RPMI8226 (cell line): Measurements from ENCODE around the gene NPHP4.
"Not testable (repeated sequence)": the region's sequence is repeated elsewhere in the genome, so short reads cannot be mapped to it uniquely, and the experiment has no call there.

Experiments used
- DNase-seq: peaks from one replicate; pipeline ENCODE4 v3.0.0-alpha.2; 2015

Gene NPHP4

DNA sequence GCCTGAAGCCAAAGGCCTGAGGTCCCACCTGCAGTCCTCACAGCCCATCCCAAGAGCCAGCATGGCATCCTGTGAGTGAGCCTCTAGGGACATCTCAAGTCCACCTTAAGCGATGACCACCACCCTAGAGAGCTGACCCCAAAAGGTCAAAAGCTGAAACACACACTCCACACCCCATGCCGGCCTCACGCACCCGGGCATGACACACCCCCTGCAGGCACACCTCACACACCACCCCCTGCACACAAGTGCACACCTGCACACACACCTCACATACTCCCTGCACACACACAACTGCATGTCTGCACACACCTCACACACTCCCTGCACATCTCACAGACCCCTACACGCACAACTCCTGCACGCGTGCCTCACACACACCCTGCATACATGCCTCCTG, 118.7 kb downstream of the NPHP4 start:
- no peak for DNase-seq

DNA sequence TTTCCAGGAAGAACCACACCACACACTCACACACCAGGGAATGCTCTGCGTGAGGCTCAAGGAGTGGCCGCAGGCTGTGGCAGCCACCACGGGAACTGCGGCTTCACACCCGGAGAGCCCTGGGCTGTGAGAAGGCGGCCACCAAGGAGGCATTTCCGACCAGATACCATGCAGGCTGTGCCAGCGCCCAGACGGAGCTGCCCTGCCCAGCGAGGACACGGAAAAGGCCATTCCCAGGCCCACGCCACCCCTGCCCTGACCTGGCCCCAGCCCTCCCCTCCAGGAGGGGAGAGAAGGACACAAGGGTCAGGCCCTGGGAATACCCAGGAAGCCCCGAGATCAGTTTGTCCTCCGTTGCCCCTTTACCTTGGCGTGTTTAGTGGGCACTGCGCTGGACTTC, 119.3 kb downstream of the NPHP4 start:
- no peak for DNase-seq

DNA sequence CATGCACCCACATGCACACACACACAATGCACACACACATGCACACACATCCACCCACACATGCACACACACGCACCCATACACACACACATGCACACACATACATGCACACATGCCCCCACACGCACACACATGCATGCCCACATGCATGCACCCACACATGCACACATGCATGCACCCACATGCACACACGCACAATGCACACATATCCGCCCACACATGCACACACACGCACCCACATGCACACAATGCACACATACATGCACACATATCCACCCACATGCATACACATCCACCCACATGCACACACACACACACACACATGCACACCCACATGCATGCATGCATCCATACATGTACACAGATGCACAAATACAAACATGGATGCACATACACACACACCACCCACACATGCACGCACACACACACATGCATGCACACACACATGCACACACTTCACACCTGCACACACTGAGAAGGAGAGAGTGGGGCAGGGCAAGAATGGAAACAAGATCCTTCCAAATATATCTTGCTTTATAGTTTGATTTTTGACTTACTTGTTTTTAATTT, 123.2 kb downstream of the NPHP4 start:
- no peak for DNase-seq

DNA sequence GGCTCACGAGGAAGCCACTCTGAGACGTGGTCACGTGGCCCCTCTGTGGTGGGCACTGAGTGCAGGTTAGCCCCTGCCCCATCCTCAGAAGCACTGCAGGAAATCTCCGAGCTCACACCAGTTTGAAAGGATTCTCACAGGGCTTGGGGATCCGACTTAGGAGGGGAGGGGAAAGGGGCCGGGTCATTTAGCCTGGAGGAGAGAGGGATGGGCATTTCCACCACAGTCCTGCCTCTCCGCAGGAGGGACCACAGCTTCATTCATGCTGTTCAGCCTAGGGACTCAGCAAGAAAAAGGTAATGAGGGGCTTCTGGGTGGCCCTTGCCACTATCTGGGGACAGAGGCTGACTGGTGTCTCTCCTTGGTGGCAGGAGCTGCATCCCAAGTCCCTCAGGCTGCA, 126.5 kb downstream of the NPHP4 start:
- DNase-seq: no peak

DNA sequence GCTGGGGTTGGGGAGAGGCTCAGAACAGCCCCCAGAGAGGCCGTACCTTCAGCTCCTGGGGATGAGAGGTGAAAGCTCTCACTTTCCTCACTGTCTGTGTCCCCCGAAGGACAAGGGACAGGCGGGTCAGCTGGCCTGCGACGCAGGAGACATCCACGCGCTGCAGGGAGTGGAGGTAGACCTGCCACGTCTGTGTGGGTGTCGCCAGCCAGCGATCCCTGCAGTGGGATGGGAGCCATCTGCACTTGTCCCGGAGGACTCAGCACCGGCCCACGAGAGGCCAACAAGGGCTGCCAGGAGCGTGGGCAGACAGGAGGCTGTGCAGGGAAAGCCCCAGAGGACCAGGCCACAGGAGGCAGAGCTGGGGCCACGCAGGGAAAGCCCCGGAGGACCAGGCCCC, 127.2 kb downstream of the NPHP4 start:
- DNase-seq: no peak

DNA sequence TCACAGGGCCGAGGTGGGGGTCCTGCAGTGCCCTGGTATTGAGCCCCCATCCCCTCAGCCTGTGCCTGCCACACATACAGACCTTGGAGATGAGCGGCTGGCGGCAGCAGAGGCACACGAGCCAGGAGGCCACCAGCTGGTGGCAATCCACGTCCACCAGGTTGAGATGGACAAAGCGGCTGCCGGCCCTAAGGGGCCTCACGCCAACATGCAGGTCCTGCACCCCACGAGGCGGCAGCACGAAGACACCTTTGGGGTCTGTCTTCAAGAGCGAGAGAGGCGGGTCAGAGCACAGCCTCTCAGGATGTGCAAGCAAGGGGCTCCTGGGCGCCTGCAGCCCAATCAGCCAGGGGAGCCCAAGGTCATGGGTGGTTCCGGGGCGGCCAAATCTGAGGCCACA, 128.0 kb downstream of the NPHP4 start:
- DNase-seq: no peak

DNA sequence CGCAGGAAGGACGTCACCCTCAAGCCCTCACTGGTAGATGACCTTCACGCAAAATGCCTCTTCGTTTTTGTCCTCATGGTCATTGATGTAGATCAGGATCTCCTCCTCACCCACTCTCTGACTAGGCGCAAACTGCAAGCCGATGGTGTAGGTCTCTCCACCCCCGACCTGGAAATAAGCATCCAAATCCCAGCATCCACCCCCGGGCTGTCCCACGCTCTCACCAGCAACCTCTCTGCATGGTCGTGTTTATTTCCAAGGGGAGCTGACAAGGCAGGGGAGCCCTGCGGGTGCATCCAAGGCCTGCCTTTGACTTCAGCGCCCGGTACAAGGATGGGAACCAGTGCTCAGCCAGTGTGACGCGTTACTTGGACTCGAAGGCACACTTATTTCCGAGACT, 129.0 kb downstream of the NPHP4 start:
- DNase-seq: no peak

DNA sequence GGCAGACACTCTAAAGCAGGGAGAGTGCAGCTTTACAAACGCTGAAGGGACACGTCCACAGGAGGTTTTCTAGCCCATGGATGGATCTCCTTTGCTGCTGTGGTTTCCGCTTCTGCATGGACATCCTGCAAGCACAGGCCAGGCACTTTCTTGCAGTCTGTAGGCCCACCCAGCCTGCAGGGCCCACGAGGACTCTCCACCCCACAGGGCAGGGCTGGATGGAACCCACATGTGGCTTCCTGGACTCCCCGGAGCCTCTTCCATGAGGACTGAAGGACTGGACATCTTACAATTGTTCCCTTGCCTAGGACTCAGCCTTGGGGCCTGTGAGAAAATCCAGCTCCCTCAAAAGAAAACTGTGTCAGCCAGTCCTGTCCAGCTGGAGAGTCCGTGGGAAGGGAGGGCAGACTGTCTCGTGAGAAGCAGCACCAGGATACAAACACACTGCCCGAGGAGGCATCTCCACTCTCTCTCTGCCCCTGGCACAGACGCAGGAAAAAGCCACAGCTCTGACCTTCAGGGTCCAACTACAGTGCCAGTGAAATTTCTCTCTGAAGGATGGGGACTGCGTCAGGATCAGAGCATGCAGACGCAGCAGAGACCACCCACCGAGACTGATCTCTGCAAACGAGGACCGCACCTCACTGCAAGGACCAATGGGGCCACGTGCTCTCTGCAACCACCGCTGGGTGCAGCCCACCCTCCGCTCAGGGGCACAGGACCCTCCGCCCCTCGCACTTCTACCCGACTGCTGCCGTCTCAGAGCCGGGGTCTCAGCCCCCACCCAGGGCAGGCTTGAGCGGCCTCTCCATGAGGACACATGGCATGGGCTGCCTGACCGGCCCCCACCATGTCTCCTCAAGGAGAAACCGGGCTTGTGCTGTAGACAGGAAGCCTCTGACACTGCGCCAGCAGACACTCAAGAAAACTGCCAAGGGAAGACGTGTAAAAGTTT, 130.1 kb downstream of the NPHP4 start:
- DNase-seq: no peak

DNA sequence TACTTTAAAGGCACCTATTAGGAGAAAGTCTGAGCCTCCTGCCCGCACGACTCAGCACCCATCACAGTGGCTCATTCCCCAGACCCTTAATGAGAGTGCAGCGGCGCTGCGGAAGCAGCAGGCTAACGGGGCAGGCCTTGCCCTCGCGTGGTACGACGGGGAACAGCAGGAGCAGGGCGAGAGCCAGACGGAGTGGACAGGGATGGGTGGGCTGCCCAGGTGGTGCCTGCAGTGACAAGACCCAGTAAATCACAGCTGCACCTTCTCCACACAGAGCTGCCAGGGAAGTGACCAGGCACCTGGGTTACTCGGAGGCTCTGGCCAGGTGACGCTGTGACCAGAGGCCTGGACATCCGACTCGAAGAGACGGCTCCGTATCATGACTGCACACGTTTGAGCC, 131.9 kb downstream of the NPHP4 start:
- DNase-seq: no peak

- DNase-seq: no peak
Measured at GRCh38 chr1:5859766-5860165, 132.5 kb downstream of the NPHP4 start.

- no peak for DNase-seq
Measured at GRCh38 chr1:5858844-5859407, 133.3 kb downstream of the NPHP4 start.

GRCh38 chr1:5858246-5858645, 134.0 kb downstream of the NPHP4 start:
- DNase-seq: no peak

DNA sequence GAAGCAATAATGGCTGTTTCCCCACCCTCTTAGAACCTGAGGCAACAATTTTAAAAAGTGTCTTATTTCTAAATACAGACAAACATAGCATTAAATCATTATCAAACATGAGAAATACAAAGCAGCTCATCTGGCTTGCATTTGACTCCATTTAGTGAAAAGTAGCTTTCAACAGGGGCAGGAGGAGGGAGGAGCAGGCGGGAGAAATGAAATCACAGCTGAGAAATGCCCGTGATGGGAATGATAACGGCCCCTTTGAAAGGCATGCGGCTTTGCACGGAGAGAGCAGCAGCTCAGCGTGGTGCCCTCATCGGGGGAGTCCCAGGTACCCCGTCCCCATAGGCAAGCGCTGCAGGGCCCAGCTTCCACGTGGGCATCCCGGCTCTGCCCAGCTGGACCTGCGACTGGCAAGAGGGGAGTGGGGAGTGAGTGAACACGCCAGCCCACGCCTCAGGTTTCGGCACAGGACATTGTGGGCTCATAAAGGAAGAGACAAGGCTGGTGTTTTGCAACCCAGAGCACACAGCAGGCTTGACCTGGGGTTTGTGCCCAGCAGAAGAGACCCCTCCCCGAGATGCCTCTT, 134.6 kb downstream of the NPHP4 start:
- DNase-seq: no peak

DNA sequence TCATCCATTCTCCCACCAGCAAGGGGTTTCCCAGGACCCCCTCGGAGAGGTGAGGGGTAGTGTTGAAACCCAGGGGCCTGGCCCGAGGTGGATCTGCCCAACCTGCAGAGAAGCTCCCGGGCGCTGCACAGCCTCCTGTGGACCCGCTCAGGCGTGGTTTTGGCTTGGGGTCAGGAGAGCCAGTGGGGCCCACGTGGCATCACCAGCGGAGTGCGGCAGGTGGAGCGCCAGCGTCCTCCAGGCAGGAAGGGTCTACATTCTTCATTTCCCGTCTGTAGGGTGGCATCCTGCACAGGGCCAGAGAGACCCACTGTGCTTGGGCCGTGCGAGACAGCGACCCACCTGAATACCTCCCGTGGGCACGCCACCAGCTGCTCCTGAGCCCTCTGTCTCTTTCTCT, 135.2 kb downstream of the NPHP4 start:
- DNase-seq: no peak

DNA sequence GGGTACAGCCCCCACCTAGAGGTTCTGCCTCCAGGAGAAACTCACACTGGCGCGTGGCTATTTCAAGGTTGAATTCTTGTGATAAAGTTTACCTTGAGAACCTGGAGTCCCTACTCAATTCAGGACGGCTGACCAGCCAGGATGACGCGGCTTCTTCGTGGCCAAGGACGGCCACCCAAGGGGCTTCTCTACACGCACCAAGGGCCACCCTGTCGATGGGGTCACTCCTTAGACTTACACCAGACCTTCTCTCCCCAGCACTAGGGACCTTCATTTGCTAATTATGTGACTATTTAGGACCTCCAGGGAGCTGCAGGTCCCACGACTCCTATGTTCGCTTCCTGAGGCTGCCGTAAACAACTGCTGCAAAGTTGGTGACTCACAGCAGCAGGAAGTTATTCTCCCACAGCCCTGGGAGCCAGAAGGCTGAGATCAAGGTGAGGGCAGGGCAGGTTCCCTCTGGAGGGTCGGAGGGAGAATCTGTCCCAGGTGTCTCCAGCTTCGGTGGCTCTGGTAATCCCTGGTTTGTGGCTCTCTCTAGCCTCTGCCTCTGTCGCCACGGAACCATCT, 135.9 kb downstream of the NPHP4 start:
- DNase-seq: no peak

DNA sequence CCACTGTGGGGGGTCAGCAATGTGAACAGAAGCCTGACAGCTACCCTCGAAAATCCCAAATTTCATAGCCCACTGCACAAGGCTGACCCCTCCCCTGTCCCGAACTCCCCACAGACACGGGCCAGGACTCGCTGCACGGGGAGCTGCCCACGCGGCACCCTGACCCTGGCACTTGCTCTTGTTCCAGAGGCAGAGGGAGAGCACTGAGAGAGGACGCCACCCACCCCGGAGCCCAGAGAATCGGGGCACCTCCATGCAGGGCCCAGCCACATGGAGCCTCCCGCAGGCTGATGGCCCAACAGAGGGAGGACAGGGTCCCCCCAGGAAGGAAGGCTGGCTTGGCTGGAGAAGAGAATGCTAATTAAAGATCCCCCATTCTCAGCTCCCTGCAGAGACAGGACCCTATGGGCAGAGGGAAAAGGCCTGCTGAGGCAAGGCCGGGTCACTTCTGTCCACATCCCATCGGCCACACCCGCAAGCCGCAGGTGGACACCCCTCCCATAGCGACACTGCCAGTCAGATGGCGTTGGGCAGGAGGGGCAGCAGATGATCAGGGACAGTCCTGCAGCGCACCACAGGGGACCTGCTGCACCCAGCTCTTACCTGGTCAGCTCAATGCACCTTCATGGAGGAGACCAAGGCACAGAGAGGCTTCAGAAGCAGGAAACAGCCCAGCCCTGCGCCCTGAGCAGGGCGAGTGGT, 136.9 kb downstream of the NPHP4 start:
- no peak for DNase-seq

DNA sequence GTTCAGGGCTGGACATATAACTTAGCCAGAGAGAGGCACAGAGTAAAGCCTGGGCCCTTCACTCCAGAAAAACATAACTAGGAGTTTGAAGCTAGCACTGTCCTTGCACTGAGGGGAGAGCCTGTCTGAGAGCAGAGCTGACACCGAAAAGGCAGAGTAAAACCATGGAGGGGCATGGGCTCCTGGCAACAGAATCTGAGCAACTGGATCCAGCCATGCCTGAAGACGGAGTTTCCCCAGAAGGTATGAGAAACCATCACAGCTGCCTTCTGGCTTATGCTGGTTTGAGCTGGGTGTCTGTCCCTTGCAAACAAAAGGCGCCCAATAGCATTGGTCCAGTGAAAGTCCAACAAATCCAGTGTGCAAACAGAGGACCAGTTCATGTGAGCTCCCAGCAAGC, 137.5 kb downstream of the NPHP4 start:
- DNase-seq: no peak

DNA sequence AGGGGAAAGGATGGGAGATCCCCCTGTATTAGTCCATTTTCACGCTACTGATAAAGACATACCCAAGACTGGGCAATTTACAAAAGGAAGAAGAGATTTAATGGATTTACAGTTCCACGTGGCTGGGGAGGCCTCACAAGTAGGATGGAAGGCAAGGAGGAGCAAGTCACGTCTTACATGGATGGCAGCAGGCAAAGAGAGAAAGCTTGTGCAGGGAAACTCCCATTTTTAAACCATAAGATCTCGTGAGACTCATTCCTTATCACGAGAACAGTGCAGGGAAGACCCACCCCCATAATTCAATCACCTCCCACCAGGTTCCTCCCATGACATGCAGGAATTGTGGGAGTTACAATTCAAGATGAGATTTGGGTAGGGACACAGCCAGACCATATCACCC, 138.4 kb downstream of the NPHP4 start:
- not testable (repeated sequence) for DNase-seq

DNA sequence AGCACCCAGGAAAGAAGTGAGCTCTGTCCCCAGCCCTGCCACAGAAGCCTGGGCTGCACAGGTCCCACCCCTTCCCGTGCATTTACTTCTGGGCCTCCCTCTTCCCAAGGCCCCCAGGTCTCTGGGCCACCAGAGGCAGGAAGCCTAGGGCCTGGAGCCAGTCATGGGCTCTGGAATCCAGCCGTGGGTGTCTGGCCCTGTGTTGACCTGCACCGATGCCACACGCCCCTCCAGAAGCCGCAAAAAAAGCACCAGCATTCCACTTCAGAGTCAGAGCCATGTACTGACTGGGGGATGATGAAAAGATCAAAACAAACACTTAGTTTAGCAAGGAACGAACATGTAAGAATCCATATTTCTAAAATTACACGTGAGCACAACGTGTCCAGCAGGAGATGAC, 141.7 kb downstream of the NPHP4 start:
- no peak for DNase-seq

DNA sequence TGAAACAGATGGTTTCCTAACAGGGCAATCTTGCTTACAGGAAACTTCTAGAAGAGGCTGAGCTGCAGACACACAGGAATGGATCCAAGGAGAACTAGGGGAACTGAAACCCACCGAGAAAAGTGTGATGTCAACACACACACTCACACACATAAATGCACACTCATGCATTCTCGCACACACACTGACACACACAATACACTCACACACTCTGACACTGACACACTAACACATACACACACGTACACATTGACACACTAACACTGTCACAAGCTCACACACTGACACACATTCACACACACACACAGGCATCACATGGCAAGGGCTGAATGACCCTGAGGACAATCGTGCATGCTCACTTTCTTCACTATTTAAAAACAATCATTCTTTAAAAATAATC, 142.7 kb downstream of the NPHP4 start:
- no peak for DNase-seq

- DNase-seq: peak; percentile 61
Measured at GRCh38 chr1:5847013-5847659, 145.1 kb downstream of the NPHP4 start.

GRCh38 chr1:5845376-5845775, 146.8 kb downstream of the NPHP4 start:
- DNase-seq: no peak
